GM18507 (cell line): ENCODE data around the gene HMSD.
"Not testable (repeated sequence)": the region's sequence is repeated elsewhere in the genome, so short reads cannot be mapped to it uniquely, and the experiment has no call there.

Experiments used
- DNase-seq: peaks from one replicate; pipeline ENCODE4 v3.0.0; 2011; ENCODE audit warnings: low read depth; ENCODE audit not compliant: insufficient read length; ENCODE audit errors: extremely low spot score
- FAIRE-seq: peaks from 2 replicates; lab custom pipeline; 2011; peaks lifted over from hg19 to GRCh38; lab: Jason Lieb, UNC

Gene HMSD, protein sequence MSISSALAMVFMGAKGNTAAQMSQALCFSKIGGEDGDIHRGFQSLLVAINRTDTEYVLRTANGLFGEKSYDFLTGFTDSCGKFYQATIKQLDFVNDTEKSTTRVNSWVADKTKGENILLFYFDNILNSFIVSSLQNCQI

DNA sequence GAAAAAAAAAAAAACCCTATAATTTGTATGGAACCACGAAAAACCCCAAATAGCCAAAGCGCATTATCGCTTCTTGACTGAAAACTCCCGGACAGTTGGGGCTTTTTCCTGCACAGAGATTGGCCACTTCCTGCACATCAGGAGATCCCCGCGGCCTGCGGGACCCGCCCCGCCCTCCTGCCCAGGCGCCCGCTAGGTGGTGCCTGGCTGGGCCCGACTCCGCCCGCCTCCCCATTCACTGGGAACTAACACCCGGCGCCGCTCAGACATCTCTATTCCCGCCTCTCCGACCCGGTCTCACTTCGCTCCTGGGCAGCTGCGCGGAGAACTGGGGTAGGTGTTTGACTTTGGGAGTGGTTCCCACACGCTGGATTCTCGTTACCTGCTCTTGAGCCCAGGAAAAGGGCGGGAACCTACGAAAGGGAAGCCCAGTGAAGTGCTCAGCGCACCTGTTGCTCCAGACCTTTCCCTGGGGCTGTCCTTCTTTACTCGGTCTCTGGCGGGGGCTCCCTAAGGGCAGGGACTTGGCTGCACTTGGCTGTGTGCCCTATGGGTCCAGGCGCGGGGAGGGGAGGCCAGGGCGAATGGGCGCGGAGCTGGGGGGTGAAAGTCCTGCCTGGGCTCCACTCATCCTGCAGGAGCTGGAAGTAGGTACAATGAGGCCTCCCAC lies at the start of gene HMSD:
HMSD (plus strand) TSS at position 234 of the 670 bp plus-strand sequence. CDS start 4,155 bp downstream, outside the sequence.
- FAIRE-seq = peak; percentile 94

DNA sequence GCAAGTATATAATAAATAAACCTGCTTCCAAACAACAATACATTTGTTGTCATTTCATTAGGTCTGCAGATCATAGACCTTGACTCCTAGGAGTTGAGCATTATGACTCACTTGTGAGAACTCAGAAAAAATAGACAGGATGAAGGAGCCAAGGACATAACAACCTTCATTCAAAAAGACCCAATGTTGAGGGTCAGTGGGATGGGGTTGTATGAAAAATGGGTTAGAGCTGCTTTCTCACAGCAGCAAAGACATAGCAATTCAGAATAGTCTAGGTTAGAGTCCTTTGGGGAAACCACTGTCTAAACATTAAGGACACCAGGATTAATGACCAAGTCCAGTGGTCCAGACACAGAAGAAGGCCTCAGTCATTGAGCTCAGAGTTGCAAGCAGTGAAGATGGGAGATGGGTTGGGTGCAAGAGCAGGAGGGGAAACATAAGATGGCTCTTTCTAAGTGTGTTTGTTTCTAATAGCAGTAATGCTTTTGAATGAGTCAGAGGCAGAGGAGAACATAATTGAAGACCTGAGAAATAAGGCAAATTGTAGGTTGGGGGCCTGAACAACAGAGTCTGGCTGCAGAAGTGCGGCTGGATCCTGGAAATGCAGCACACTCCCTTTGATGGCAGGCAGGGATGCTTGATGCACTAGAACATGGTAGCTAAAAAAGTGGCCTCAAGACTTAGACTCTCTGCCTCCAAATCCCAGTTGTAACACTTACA lies 45.1 kb upstream of the HMSD start:
- FAIRE-seq (no peak), DNase-seq (no peak)

More for the DNA sequence above, at the start of gene HMSD:
- peak; percentile 60 for DNase-seq

DNA sequence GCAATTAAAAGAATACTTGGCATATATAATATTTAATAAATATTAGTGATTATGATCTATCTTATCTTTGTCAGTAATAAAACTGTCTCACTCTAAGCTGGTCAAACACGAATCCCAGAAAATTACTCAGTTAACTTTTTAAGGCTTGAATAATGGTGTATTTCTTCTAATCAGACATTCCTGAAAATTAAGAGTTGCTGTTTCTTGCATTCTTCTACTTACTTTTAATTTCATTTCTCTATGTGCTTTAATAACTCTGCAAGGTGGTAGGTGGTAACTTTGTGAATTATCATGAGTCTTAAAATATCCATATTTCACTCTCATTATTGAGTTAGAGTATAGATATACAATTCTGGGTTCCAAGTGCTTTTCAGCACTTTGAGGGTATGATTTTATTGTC lies 44.4 kb upstream of the HMSD start:
- no peak for FAIRE-seq
- DNase-seq = no peak

DNA sequence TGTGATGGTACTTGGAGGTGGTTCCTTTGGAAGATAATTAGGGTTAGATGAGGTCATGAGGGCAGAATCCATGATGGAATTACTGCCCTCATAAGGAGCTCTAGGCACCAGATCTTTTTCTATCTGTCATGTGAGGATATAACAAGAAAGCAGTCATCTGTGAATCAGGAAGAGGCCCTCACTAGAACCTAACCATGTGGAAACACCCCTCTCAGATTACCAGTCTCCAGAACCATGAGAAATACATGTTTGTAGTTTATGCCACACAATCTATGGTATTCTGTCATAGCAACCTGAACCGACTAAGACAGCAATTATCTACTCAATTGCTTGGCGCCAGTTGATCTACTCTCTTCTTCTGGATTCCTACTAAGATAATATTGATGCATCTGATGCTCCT lies 43.7 kb upstream of the HMSD start:
- no peak for DNase-seq
- FAIRE-seq = peak; percentile 70

DNA sequence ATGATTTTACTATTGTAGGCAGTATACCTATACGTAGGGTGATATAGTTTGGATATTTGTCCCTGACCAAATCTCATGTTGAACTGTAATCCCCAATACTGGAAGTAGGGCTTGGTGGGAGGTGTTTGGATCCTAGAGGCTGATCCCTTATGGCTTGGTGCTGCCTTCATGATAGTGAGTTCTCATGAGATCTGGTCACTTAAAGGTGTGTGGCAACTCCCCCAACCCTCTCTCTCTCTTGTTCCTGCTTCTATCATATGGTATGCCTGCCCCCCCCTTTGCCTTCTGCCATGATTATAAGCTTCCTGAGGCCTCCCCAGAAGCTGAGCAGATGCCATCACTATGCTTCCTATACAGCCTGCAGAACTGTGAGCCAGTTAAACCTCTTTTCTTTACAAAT lies 43.0 kb upstream of the HMSD start:
- peak; percentile 36 for FAIRE-seq
- DNase-seq = no peak

DNA sequence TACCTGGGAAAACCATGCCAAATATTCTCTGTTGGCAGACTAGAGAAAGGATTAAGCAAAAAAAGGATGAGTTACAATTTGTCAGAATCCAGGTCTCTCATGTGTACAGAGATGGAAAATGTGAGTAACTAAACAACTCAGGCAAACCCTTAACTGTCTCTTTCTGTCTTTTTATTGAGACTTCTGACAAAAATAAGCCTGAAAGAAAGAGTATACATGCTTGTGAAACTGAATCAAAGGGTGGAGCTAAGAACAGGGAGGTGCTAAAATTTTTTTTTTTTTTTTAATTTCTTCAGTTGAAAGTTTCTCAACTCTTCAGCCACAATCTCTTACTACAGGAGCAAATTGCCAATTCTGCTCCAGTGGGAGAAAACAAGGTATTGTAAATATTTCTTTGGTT lies 41.4 kb upstream of the HMSD start, which contains the start of gene SERPINB10:
SERPINB10 (plus strand) TSS at position 295 of the 400 bp plus-strand sequence. CDS start 7,553 bp downstream, outside the sequence.
- FAIRE-seq (peak; percentile 26), DNase-seq (no peak)

DNA sequence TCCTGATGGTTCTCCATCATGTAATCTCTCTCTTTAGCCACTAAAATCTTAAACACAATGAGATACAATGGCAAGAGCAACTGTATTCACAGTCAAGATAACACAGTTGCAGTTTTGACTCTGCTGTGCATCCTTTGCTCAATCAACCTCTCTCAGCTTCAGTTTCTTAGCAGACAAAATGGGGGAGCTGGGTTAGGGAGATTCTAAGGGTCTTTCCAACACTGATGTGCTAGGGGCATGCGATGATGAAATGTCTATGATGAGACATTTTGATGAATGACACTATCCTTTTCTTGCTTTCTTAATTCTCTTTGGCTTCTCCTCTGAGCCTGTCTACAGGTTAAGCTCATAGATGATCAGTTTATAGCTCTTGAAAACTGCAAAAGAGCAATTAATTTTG lies 40.2 kb upstream of the HMSD start:
- FAIRE-seq (no peak), DNase-seq (no peak)

DNA sequence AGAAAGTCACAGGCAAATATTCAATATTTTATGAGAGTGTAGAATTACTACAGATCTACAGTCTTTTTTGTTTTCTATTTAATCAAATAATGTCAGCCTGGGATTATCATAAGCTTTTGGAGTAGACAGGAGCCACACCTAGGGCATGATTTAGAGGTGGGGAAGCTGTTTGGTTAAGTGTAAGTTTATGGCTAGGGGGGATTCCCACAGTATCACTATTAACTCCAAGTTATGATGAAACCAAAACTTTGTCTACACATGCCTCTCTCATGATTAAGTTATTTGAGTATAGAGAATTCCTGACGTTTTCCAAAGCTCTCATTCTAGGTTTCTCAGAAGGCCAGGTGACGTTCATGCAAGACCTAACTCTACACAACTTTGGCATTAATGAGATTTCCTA lies 39.2 kb upstream of the HMSD start:
- FAIRE-seq (peak; percentile 59), DNase-seq (no peak)

DNA sequence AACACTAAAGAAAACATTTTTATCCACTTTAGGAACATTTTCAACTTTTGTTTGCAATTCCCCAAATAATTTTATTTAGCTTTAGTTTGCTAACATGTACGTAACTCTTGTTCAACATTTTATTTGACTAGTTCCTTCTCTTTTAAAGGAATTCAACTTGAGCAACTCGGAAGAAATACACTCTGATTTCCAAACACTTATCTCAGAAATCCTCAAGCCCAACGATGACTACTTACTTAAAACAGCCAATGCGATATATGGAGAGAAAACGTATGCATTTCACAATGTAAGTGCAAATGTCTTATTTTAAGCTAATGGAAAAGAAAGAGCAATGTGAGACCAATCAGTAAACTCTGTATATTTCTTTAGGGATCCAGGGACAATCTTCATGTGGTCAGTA lies 31.3 kb upstream of the HMSD start:
- DNase-seq = no peak
- no peak for FAIRE-seq

DNA sequence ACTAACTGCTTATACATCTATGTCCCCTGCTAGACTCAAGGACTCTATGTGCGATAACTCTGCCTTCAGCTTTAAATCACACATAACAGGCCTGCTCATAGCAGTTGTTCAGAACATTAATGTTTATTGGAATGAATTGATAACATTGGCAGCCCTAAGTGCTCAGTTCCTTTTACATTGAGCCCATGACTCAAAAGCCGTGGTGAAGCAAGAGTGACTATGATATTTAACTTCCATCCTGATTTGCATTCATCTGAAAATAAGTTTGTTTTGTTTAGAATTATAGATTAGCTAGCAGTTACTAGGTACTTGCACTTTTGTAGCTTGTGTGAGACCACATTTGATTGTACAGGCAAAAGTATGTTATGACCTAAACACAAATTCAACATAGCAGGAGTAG lies 27.1 kb upstream of the HMSD start:
- FAIRE-seq = no peak
- no peak for DNase-seq

DNA sequence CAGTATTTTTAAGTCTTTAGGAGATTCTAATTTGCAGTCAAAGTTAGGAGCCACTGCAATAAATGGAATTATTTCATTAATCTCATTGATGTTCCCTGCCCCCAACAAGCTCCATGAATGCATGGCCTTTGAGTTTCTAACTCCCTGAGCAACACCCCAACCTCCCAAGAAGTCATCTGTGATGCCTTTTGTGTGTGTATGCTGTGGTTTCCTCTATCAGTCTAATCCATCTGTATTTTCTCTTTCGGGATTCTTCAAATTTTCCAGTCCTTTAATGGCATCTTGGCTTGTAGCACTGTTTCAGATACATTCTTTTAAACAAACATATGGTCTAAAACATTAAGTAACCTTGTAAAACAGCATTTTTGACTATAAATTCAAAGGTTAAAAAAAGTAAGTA lies 24.6 kb upstream of the HMSD start:
- DNase-seq (no peak), FAIRE-seq (no peak)

DNA sequence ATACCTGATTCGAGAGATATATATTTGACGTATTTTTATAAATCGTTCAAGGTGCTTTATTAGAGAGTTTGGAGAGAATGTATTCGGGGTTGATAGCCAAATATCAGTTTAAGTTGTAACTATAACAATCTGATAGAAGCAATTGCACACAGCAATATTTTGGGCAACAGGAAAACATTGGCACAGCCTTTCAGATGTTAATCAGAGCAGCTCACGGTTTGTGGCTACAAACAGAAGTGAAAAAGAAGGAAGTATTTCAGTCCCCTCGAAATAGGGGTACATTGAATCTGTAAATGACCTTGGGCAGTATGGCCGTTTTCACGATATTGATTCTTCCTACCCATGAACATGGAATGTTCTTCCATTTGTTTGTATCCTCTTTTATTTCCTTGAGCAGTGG lies 20.8 kb upstream of the HMSD start:
- DNase-seq (no peak), FAIRE-seq (no peak)

DNA sequence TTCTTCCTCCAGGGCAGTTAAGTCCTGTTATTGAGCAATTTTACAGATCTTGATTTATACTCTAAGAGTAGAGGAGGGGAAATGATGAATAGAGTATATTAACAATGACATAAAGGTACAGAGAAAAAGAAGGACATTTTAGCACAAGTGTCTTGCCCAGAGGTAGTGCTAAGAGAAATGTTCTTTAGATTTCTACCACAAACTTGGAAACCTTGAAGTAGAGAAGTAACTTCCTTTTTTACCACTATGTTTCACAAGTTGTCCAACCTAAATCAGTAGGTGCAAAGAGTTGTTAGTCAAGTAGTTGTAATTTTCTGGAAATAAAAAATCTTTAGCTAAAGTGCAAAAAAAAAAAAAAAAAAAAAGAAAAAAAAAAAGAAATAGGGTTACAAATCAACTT lies 19.7 kb upstream of the HMSD start:
- DNase-seq, FAIRE-seq: not testable (repeated sequence)

DNA sequence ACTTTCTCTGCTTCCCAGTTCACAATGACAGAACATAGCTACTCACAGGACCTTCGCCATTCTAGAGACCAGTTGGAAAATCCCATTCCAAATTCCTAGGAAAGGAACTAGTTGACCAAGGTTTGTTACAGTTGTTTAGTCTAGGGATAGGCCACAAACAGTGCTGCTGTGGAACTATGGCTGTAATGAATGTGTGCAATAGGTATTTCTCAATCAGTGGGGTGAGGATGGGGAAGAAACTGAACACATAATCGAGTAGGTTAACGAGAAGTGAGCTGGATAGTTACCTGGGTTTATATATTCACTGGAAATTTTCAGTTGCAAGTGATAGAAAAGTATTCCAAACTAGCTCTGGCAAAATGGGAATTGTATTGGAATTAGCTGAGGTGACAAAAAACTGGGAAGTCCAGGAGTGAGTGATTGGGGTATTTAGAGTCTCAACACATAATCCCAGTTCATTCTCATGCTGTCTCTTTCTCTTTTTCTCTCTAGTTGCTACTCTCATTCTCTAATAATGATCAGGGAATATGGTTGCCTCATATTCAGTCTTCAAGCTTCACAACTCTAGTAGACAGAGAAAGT lies 18.2 kb upstream of the HMSD start:
- DNase-seq (no peak), FAIRE-seq (no peak)

DNA sequence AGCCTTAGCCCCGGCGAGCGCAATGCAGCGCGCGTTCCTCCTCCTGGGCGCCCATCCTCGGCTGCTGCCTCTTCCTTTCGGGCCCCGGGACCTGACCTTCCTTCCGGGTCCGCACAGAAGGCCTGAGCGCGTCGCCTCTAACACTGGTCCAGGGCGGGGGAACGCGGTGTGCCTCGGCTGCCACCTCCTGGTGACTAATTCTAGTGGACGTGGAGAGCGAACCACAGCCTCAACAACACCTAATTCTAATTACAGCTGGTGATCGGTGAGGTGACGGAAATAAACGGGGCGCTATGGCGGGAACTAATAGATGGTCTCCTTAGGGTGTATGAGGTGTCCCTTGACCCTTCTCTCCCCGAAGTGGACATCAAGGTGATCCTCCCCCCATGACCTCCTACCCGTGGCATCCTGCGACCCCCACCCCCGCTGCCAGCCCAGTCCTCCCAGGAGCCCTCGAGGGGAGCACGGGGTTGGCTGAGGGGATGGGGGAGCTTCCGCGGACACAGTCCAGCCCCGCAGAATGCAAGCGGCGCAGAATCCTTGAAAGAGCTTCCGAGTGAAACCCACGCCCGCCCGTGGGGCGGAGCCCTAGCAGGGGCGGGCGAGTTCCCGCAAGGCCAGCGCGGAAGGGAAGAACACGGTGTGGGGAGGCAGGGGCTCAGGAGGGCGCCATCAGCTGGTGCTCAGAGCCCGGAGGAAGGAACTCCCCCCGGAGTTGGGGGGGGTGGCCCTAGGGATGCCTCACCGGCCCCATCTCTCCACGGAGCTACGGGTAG lies 12.8 kb upstream of the HMSD start:
- peak; percentile 73 for DNase-seq
- peak; percentile 95 for FAIRE-seq

DNA sequence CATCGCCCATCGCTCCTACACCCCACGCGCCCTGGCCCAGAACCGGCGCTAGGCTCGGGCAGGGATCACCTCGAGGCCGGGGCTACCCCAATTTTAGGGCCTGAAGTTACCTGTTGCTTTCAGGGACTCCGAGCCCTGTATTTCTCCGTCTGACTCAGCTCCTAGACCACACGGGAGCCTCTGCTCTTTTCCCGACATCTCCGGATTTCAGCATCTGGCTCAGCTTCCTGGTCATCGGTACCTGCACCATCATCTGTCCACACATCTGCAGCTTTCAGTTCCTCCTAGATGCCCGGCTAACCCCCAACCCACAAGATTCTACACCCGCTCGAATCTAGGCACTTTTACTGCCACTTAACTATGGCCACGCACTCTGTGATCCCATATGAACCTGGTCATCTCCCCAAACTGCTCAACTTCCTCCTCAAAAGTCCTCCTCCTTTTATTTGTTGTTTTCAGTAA lies 12.1 kb upstream of the HMSD start:
- FAIRE-seq (peak; percentile 67), DNase-seq (no peak)

DNA sequence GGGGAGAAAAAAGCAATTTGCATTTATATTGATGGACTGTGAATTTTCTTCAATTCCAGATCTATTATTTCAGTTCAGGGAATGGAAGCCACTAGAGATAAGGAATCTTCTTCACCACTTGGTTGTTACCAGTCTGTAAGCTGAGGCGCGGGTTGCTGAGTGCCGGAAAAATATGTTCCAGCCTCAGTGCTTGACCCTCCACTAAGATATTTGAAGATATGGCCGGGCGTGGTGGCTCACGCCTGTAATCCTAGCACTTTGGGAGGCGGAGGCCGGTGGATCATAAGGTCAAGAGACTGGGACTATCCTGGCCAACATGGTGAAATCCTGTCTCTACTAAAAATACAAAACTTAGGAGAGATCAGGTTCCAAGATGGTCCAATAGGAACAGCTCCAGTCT lies 9.1 kb upstream of the HMSD start:
- FAIRE-seq (no peak), DNase-seq (no peak)

DNA sequence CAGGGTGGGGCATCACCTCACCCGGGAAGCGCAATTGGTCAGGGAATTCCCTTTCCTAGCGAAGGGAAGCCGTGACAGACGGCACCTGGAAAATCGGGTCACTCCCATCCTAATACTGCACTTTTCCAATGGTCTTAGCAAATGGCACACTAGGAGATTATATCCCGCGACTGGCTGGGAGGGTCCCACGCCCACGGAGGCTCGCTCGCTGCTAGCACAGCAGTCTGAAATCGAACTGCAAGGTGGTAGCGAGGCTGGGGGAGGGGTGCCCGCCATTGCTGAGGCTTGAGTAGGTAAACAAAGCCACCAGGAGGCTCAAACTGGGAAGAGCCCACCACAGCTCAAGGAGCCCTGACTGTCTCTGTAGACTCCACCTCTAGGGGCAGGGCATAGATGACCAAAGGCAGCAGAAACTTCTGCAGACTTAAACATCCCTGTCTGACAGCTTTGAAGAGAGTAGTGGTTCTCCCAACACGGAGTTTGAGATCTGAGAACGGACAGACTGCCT lies 8.5 kb upstream of the HMSD start:
- not testable (repeated sequence) for FAIRE-seq, DNase-seq

DNA sequence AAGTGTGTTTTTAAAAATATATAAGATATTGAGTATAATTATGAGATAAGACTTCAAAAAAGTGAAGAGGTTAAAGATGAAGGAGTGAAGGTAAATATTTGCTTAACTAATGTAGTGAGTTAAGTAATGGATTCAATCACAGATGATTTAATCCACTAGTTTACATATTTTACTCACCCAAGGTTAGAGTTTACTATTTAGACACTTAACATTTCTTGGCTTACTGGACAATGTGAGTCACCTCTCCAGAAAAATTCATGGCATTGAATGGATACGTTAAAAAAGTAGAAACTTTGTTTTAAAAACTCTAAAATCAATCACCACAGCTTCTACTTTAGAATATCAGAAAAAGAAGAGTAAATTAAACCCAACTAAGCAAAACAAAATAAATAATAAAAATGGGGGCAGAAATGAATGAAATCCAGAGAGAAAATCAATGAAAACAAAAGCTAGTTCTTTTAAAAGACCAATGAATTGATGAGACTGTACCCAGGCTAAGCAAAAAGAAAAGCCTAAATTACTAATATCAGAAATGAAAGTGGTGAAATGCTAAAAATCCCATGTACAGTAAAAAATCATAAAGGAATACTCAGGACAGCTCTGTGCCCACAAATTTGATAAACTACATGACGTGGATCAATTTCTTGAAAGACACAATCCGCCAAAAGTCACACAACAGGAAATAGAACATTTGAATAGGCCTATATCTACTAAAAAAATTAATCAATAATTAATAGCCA lies 1.9 kb upstream of the HMSD start:
- DNase-seq = no peak
- FAIRE-seq = no peak
